ENCODE data around the gene GPR83. TPM values are rescaled to one million over a fixed set of nuclear protein-coding genes. Genes with fewer than 3 reads are reported as not detected.

Gene GPR83
- total and polyA plus RNA-seq, 2 donors from 2014 or later, result 0.28 TPM; not detected in 1

DNA sequence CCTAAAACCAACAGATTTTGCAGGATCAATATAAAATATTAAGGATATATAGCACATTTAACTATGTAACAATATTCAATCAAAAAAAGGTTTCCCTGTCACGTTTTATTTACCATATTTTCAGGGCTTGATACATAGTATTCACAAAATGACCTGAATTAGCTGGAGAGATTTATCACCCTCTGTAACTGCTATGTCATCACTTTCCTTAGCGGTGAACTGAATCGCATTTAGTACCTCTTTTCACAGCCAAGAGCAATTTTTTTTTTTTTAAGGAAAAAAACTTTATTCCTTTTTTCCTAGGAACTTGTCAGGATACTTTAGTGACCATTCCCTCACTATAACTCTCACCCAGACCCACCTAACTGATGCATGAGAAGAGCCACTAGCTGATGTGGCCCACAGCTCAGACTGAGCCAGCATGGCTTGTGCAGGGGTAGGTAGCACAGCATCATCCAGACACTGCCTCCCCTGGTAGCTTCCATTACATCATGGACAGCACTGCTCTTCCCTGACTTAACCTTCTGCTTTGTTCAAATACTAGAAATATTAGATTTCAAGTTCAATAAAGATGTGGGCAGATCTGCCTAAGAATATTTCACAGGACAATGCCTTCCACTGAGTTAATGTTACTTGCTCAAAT, 17.0 kb upstream of the GPR83 start:
- Histone ChIP-seq H3K27ac (ENCODE audit: low read depth in 2 of 2, low read length in 2 of 2) (no peak overlapping the region), H3K27me3 (ENCODE audit: control insufficient read depth, insufficient read depth, low read length) (no peaks in the 10 kb centered on the region), H3K4me1 (ENCODE audit: control insufficient read depth in 2 of 3, insufficient read depth in 2 of 3, low read depth in 1 of 3, low read length in 3 of 3) (no peaks in the 10 kb centered on the region), H3K9ac (ENCODE audit: low read length in 3 of 3) (no peak overlapping the region), H3K36me3 (ENCODE audit: control insufficient read depth in 2 of 3, insufficient read depth in 3 of 3, low read length in 3 of 3) (no peaks in the 10 kb centered on the region), H3K4me3 (ENCODE audit: low read length in 3 of 3) (no peak overlapping the region), H3K9me3 (ENCODE audit: control insufficient read depth in 2 of 3, insufficient read depth in 1 of 3, low read length in 3 of 3) (no peaks in the 10 kb centered on the region)
- intact Hi-C loops (cut with DNase I), result loop anchor here (10.0 kb wide), 1 partner anchor 523 kb away; no protein-coding TSS in a partner anchor
- no peak for FAIRE-seq
- DNase-seq, result peak in 1 of 5 donors; percentile 17
- TF ChIP-seq, protein P1, sequence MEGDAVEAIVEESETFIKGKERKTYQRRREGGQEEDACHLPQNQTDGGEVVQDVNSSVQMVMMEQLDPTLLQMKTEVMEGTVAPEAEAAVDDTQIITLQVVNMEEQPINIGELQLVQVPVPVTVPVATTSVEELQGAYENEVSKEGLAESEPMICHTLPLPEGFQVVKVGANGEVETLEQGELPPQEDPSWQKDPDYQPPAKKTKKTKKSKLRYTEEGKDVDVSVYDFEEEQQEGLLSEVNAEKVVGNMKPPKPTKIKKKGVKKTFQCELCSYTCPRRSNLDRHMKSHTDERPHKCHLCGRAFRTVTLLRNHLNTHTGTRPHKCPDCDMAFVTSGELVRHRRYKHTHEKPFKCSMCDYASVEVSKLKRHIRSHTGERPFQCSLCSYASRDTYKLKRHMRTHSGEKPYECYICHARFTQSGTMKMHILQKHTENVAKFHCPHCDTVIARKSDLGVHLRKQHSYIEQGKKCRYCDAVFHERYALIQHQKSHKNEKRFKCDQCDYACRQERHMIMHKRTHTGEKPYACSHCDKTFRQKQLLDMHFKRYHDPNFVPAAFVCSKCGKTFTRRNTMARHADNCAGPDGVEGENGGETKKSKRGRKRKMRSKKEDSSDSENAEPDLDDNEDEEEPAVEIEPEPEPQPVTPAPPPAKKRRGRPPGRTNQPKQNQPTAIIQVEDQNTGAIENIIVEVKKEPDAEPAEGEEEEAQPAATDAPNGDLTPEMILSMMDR (IDR thresholded peaks at IDR 0.05; ENCODE audit: borderline replicate concordance, extremely low read depth, insufficient read depth), result no peak

- no peak overlapping the region for H3K4me3 ChIP-seq (ENCODE audit: low read length in 3 of 3)
- TF ChIP-seq, protein P1 (IDR thresholded peaks at IDR 0.05; ENCODE audit: borderline replicate concordance, extremely low read depth, insufficient read depth), result peak; percentile 52
- no peaks in the 10 kb centered on the region for H3K27me3 ChIP-seq (ENCODE audit: control insufficient read depth, insufficient read depth, low read length)
- H3K9ac ChIP-seq (ENCODE audit: low read length in 3 of 3), result no peak overlapping the region
- no peak for FAIRE-seq
- no peaks in the 10 kb centered on the region for H3K36me3 ChIP-seq (ENCODE audit: control insufficient read depth in 2 of 3, insufficient read depth in 3 of 3, low read length in 3 of 3)
- intact Hi-C loops (cut with DNase I), result loop anchor here (10.0 kb wide), 1 partner anchor 523 kb away; no protein-coding TSS in a partner anchor
- no peak overlapping the region for H3K27ac ChIP-seq (ENCODE audit: low read depth in 2 of 2, low read length in 2 of 2)
- peak in 2 of 5 donors; percentile 29 to 74 for DNase-seq
- no peaks in the 10 kb centered on the region for H3K4me1 ChIP-seq (ENCODE audit: control insufficient read depth in 2 of 3, insufficient read depth in 2 of 3, low read depth in 1 of 3, low read length in 3 of 3)
- H3K9me3 ChIP-seq (ENCODE audit: control insufficient read depth in 2 of 3, insufficient read depth in 1 of 3, low read length in 3 of 3), result no peaks in the 10 kb centered on the region
These were observed 16.3 kb upstream of the GPR83 start for GRCh38 chr11:94417386-94417987.

DNA sequence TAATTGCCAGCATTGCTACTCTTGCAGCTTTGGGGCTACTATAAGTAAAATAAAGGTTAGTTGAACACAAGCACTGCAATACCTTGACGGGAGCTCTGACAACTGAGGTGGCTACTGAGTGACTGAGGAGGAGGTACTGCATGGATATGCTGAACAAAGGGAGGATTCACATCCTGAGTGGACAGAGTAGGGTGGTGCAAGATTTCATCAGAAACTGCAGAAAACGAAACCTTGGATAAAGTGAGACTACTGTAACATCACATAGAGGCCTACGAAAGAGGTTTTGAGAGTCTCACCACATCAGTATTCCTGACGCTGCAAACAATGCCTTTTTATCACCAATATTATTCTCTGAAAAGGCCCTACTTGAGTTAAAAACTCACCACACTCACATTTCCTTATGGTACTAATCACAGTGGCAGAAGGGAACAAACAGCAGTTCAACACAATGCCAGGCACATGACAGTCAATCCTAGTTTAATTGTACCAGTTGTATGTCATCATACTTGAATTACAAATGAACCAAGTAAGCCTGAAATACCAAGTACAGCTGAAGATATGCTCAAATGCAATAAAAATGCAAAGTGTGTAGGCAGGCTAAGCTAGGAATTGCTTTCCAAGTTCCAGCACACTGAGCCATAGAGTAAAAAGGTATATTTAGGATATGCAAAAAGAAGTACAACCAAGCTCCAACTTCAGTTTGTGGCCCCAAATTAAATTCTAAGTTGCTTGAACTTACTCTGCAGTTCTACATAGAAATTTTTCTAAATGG, 4.0 kb upstream of the GPR83 start:
- TF ChIP-seq, protein P1 (IDR thresholded peaks at IDR 0.05; ENCODE audit: borderline replicate concordance, extremely low read depth, insufficient read depth), result no peak
- no peak overlapping the region for H3K27ac ChIP-seq (ENCODE audit: low read depth in 2 of 2, low read length in 2 of 2)
- H3K27me3 ChIP-seq (ENCODE audit: control insufficient read depth, insufficient read depth, low read length), result no peaks in the 10 kb centered on the region
- H3K4me1 ChIP-seq (ENCODE audit: control insufficient read depth in 2 of 3, insufficient read depth in 2 of 3, low read depth in 1 of 3, low read length in 3 of 3), result peaks cover 0 to 7% (median 0%) of the 10 kb centered on the region in 3 donors
- intact Hi-C loops (cut with DNase I), result no loop called here
- FAIRE-seq (no peak), DNase-seq (no peak)
- H3K4me3 ChIP-seq (ENCODE audit: low read length in 3 of 3), result no peak overlapping the region
- no peaks in the 10 kb centered on the region for H3K9me3 ChIP-seq (ENCODE audit: control insufficient read depth in 2 of 3, insufficient read depth in 1 of 3, low read length in 3 of 3)
- H3K36me3 ChIP-seq (ENCODE audit: control insufficient read depth in 2 of 3, insufficient read depth in 3 of 3, low read length in 3 of 3), result no peaks in the 10 kb centered on the region
- no peak overlapping the region for H3K9ac ChIP-seq (ENCODE audit: low read length in 3 of 3)
